Measurements from ENCODE around the gene REV1. TPM values are rescaled to one million over a fixed set of nuclear protein-coding genes. Genes with fewer than 3 reads are reported as not detected.

Gene REV1
- total RNA-seq, 2 experiments from 2014 or later = 51.6 to 68.1 TPM

DNA sequence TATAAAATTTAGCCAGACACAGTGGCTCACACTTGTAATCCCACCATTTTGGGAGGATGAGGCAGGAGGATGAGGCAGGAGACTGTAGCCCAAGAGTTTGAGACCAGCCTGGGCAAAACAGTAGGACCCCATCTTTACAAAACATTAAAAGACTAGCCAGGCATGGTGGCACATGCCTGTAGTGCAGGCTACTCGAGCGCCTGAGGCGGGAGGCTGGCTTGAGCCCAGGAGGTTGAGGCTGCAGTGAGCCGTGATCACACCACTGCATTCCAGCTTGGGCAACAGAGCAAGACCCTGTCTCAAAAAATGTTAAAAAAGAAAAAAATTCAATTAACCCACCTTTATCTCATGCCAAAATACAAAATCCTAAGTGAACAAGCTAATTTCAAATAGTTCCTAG, 4.0 kb downstream of the REV1 start:
- no TSS peak for BruUV-seq (replicated peaks)
- Histone ChIP-seq H3K36me3 (ENCODE audit: insufficient read depth, low read length) (peaks cover 14% of the 10 kb centered on the region), H3K79me2 (ENCODE audit: insufficient read depth, low read depth, low read length) (peaks cover 83% of the 10 kb centered on the region), H3K4me3 (ENCODE audit: low read depth, low read length, poor library complexity, severe bottlenecking) (no peak overlapping the region), H3K4me1 (ENCODE audit: insufficient read depth, low read length, poor library complexity, severe bottlenecking) (peaks cover 25% of the 10 kb centered on the region), H3K4me2 (ENCODE audit: low read length) (no peak overlapping the region), H3K9me2 (ENCODE audit: insufficient read depth, low read length) (no peaks in the 10 kb centered on the region), H2AFZ (ENCODE audit: low read length) (no peak overlapping the region), H3K27ac (ENCODE audit: low read depth, low read length, poor library complexity, severe bottlenecking) (no peak overlapping the region), H4K20me1 (ENCODE audit: insufficient read depth, low read length) (peaks cover 40% of the 10 kb centered on the region), H3K9me3 (ENCODE audit: low read length) (no peaks in the 10 kb centered on the region)
- TF ChIP-seq EZH2phosphoT487 (IDR thresholded peaks at IDR 0.05; ENCODE audit: borderline replicate concordance, low read depth, low read length) = no peak
- TF ChIP-seq, protein P1, sequence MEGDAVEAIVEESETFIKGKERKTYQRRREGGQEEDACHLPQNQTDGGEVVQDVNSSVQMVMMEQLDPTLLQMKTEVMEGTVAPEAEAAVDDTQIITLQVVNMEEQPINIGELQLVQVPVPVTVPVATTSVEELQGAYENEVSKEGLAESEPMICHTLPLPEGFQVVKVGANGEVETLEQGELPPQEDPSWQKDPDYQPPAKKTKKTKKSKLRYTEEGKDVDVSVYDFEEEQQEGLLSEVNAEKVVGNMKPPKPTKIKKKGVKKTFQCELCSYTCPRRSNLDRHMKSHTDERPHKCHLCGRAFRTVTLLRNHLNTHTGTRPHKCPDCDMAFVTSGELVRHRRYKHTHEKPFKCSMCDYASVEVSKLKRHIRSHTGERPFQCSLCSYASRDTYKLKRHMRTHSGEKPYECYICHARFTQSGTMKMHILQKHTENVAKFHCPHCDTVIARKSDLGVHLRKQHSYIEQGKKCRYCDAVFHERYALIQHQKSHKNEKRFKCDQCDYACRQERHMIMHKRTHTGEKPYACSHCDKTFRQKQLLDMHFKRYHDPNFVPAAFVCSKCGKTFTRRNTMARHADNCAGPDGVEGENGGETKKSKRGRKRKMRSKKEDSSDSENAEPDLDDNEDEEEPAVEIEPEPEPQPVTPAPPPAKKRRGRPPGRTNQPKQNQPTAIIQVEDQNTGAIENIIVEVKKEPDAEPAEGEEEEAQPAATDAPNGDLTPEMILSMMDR (conservative IDR thresholded peaks at IDR 0.05; ENCODE audit: low read length) = no peak
- ChIA-PET POLR2A (interaction anchor here (0.6 kb wide), 1 partner anchor 291 kb away, joined by 3 read pairs; no protein-coding TSS in a partner anchor), CTCF (ENCODE audit: unreplicated experiment) (no interaction called here)
- intact Hi-C loops (cut with micrococcal nuclease; ENCODE audit: unreplicated experiment) = no loop called here
- DNase-seq (ENCODE audit: low spot score) = no peak

DNA sequence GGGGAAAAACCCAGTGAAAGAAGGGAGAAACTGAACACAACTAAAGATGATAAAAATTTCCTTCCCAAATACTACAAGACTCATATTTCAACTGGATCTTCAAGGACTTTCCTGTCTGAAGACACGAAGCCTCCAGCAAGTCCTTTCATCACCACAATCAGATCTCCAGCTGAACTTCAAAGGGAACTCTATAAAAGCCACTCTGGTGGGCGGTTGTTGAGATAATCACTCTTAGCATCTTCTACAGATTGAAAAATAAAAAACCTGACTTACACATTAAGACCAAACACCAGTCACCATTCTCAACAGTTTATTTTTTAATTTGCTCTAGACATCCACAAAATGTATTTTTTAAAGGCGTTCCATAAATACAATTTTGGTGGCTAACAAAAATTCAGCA, 4.4 kb downstream of the REV1 start:
- TF ChIP-seq EZH2phosphoT487 (IDR thresholded peaks at IDR 0.05; ENCODE audit: borderline replicate concordance, low read depth, low read length) = no peak
- TF ChIP-seq, protein P1 (conservative IDR thresholded peaks at IDR 0.05; ENCODE audit: low read length) = no peak
- H3K4me3 ChIP-seq (ENCODE audit: low read depth, low read length, poor library complexity, severe bottlenecking) = no peak overlapping the region
- H3K4me1 ChIP-seq (ENCODE audit: insufficient read depth, low read length, poor library complexity, severe bottlenecking) = peaks cover 23% of the 10 kb centered on the region
- H2AFZ ChIP-seq (ENCODE audit: low read length) = no peak overlapping the region
- intact Hi-C loops (cut with micrococcal nuclease; ENCODE audit: unreplicated experiment) = no loop called here
- peaks cover 40% of the 10 kb centered on the region for H4K20me1 ChIP-seq (ENCODE audit: insufficient read depth, low read length)
- ChIA-PET POLR2A (interaction anchor here (0.6 kb wide), 1 partner anchor 291 kb away, joined by 3 read pairs; no protein-coding TSS in a partner anchor), CTCF (ENCODE audit: unreplicated experiment) (no interaction called here)
- peaks cover 87% of the 10 kb centered on the region for H3K79me2 ChIP-seq (ENCODE audit: insufficient read depth, low read depth, low read length)
- no peaks in the 10 kb centered on the region for H3K9me3 ChIP-seq (ENCODE audit: low read length)
- no peak for DNase-seq (ENCODE audit: low spot score)
- no peak overlapping the region for H3K27ac ChIP-seq (ENCODE audit: low read depth, low read length, poor library complexity, severe bottlenecking)
- peaks cover 14% of the 10 kb centered on the region for H3K36me3 ChIP-seq (ENCODE audit: insufficient read depth, low read length)
- no peak overlapping the region for H3K4me2 ChIP-seq (ENCODE audit: low read length)
- BruUV-seq (replicated peaks) = no TSS peak
- H3K9me2 ChIP-seq (ENCODE audit: insufficient read depth, low read length) = no peaks in the 10 kb centered on the region

DNA sequence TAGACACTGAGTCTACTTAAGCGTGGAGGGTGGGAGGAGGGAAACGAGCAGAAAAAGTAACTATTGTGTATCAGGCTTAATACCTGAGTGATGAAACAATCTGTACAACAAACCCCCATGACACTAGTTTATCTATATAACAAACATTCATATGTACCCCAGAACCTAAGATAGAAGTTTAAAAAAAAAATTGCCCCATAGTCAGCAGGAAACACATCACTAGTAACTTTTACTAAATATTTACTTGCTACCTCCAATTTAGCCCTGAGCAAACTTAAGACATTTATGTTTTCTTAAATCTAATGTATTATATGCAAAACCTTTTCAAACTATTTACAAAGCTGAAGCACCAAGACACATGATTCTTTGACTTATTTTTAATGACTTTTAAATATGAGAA, 5.6 kb downstream of the REV1 start:
- no peak overlapping the region for H3K4me3 ChIP-seq (ENCODE audit: low read depth, low read length, poor library complexity, severe bottlenecking)
- H3K9me2 ChIP-seq (ENCODE audit: insufficient read depth, low read length) = no peaks in the 10 kb centered on the region
- CTCF ChIA-PET (ENCODE audit: unreplicated experiment) = no interaction called here
- no peak overlapping the region for H2AFZ ChIP-seq (ENCODE audit: low read length)
- H3K36me3 ChIP-seq (ENCODE audit: insufficient read depth, low read length) = peaks cover 20% of the 10 kb centered on the region
- H3K27ac ChIP-seq (ENCODE audit: low read depth, low read length, poor library complexity, severe bottlenecking) = no peak overlapping the region
- H3K4me2 ChIP-seq (ENCODE audit: low read length) = no peak overlapping the region
- TF ChIP-seq EZH2phosphoT487 (IDR thresholded peaks at IDR 0.05; ENCODE audit: borderline replicate concordance, low read depth, low read length) = no peak
- BruUV-seq (replicated peaks) = no TSS peak
- intact Hi-C loops (cut with micrococcal nuclease; ENCODE audit: unreplicated experiment) = no loop called here
- no peaks in the 10 kb centered on the region for H3K9me3 ChIP-seq (ENCODE audit: low read length)
- H3K79me2 ChIP-seq (ENCODE audit: insufficient read depth, low read depth, low read length) = peaks cover 99% of the 10 kb centered on the region
- peaks cover 25% of the 10 kb centered on the region for H3K4me1 ChIP-seq (ENCODE audit: insufficient read depth, low read length, poor library complexity, severe bottlenecking)
- POLR2A ChIA-PET = no interaction called here
- no peak for DNase-seq (ENCODE audit: low spot score)
- peaks cover 40% of the 10 kb centered on the region for H4K20me1 ChIP-seq (ENCODE audit: insufficient read depth, low read length)
